Breast epithelium (tissue), 3 donors: ENCODE results near the gene PITX2.

ENCODE experiments used
- POLR2A ChIP-seq: fragments of 450-650 bp; IDR thresholded peaks from one replicate; pipeline ENCODE4 v1.6.1; 2016; ENCODE audit warnings: antibody characterized with exemption, mild to moderate bottlenecking, moderate library complexity
- TF ChIP-seq, protein P1 (sequence below), 3 donors: fragments of 450-650 bp; IDR thresholded peaks; one replicate each; pipeline ENCODE4 v1.5.1; 2016 to 2017; ENCODE audit warnings: antibody characterized with exemption in 3 of 3, mild to moderate bottlenecking in 3 of 3, moderate library complexity in 3 of 3

DNA sequence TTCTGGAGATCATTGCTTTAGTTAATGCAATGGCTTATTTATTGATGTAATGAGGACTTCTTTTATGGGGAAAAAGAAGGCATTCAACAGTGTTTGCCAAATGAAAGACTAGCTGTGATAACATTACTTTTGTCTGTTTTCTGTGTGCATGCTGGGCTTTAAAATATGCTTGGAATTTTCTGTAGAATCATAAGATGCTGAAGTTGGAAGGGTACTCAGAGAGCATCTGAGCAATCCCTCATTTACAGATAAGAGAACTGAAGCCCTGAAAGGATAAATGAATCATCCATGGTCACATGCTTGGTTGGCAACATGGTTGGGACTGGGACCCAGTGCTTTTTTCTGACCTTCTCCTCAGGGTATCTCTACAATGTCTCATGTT, 31.4 kb upstream of the PITX2 start:
- TF ChIP-seq, protein P1, sequence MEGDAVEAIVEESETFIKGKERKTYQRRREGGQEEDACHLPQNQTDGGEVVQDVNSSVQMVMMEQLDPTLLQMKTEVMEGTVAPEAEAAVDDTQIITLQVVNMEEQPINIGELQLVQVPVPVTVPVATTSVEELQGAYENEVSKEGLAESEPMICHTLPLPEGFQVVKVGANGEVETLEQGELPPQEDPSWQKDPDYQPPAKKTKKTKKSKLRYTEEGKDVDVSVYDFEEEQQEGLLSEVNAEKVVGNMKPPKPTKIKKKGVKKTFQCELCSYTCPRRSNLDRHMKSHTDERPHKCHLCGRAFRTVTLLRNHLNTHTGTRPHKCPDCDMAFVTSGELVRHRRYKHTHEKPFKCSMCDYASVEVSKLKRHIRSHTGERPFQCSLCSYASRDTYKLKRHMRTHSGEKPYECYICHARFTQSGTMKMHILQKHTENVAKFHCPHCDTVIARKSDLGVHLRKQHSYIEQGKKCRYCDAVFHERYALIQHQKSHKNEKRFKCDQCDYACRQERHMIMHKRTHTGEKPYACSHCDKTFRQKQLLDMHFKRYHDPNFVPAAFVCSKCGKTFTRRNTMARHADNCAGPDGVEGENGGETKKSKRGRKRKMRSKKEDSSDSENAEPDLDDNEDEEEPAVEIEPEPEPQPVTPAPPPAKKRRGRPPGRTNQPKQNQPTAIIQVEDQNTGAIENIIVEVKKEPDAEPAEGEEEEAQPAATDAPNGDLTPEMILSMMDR (IDR thresholded peaks at IDR 0.05), result no peak
- TF ChIP-seq POLR2A, result no peak
